IgD-negative memory B cell (primary cell): ENCODE measurements around the gene VENTX. TPM values are rescaled to one million over a fixed set of nuclear protein-coding genes. Genes with fewer than 3 reads are reported as not detected.

Source experiments
- H3K27ac Mint-ChIP-seq, 3 donors: one replicate each; pipeline ENCODE4 v1.8.0; 2020 to 2022; ENCODE audit warnings: mild to moderate bottlenecking in 3 of 3, mixed read lengths in 3 of 3, moderate library complexity in 1 of 3
- H3K27me3 Mint-ChIP-seq: one replicate; pipeline ENCODE4 v1.8.0; 2021; ENCODE audit warnings: mixed read lengths
- H3K36me3 Mint-ChIP-seq: one replicate; pipeline ENCODE4 v1.8.0; 2020; ENCODE audit warnings: mild to moderate bottlenecking, mixed read lengths
- H3K4me1 Mint-ChIP-seq, 3 donors: one replicate each; pipeline ENCODE4 v1.8.0; 2020 to 2022; ENCODE audit warnings: mixed read lengths in 3 of 3, mild to moderate bottlenecking in 1 of 3
- H3K4me3 Mint-ChIP-seq, 4 donors: one replicate each; pipeline ENCODE4 v1.8.0; 2020 to 2022; ENCODE audit warnings: mild to moderate bottlenecking in 4 of 4, mixed read lengths in 4 of 4, moderate library complexity in 3 of 4
- H3K9me3 Mint-ChIP-seq, 3 donors: one replicate each; pipeline ENCODE4 v1.8.0; 2020 to 2021; ENCODE audit warnings: mixed read lengths in 3 of 3, mild to moderate bottlenecking in 1 of 3
- polyA plus RNA-seq: library from polyadenylated mRNA; unstranded; fragments of 300-500 nt; fragmentation: Illumina TruSeq; gene quantifications from one replicate; pipeline ENCODE4 v1.2.3, GENCODE V29; 2021

Gene VENTX
- polyA plus RNA-seq, 1 donor from 2014 or later = not detected

GRCh38 chr10:133246236-133246626 is 8.6 kb downstream of the VENTX start:
- peaks cover 10% of the 10 kb centered on the region for H3K27me3 Mint-ChIP-seq
- H3K4me1 Mint-ChIP-seq = peaks cover 6 to 10% (median 8%) of the 10 kb centered on the region in 3 donors
- no peak overlapping the region for H3K27ac Mint-ChIP-seq
- no peak overlapping the region for H3K4me3 Mint-ChIP-seq
- H3K36me3 Mint-ChIP-seq = no peaks in the 10 kb centered on the region
- H3K9me3 Mint-ChIP-seq = no peaks in the 10 kb centered on the region

GRCh38 chr10:133247681-133248333 is 10.2 kb downstream of the VENTX start:
- Mint-ChIP-seq H3K4me1 (peaks cover 0 to 3% (median 3%) of the 10 kb centered on the region in 3 donors), H3K9me3 (no peaks in the 10 kb centered on the region), H3K27me3 (peaks cover 10% of the 10 kb centered on the region), H3K27ac (no peak overlapping the region), H3K4me3 (no peak overlapping the region), H3K36me3 (no peaks in the 10 kb centered on the region)

- Mint-ChIP-seq H3K4me1 (peaks cover 0 to 3% (median 0%) of the 10 kb centered on the region in 3 donors), H3K9me3 (no peaks in the 10 kb centered on the region), H3K27ac (no peak overlapping the region), H3K4me3 (no peak overlapping the region), H3K36me3 (no peaks in the 10 kb centered on the region), H3K27me3 (peaks cover 10% of the 10 kb centered on the region)
These were observed 10.7 kb downstream of the VENTX start for GRCh38 chr10:133248334-133248715.

- H3K4me3 Mint-ChIP-seq = no peak overlapping the region
- no peak overlapping the region for H3K27ac Mint-ChIP-seq
- no peaks in the 10 kb centered on the region for H3K36me3 Mint-ChIP-seq
- H3K4me1 Mint-ChIP-seq = peaks cover 0 to 3% (median 0%) of the 10 kb centered on the region in 3 donors
- peaks cover 10% of the 10 kb centered on the region for H3K27me3 Mint-ChIP-seq
- no peaks in the 10 kb centered on the region for H3K9me3 Mint-ChIP-seq
These were observed 11.6 kb downstream of the VENTX start for GRCh38 chr10:133249094-133249780.

GRCh38 chr10:133249975-133250754 is 12.5 kb downstream of the VENTX start:
- Mint-ChIP-seq H3K9me3 (no peaks in the 10 kb centered on the region), H3K4me1 (peaks cover 0 to 3% (median 0%) of the 10 kb centered on the region in 3 donors), H3K36me3 (no peaks in the 10 kb centered on the region), H3K27ac (peak overlapping the region in 1 of 3 donors; percentile 21), H3K27me3 (peaks cover 9% of the 10 kb centered on the region), H3K4me3 (peak overlapping the region in 1 of 4 donors; percentile 77)

- Mint-ChIP-seq H3K4me1 (peaks cover 0 to 3% (median 0%) of the 10 kb centered on the region in 3 donors), H3K9me3 (no peaks in the 10 kb centered on the region), H3K4me3 (no peak overlapping the region), H3K27ac (no peak overlapping the region), H3K36me3 (no peaks in the 10 kb centered on the region), H3K27me3 (peaks cover 4% of the 10 kb centered on the region)
These were observed 13.9 kb downstream of the VENTX start for GRCh38 chr10:133251388-133252222.

DNA sequence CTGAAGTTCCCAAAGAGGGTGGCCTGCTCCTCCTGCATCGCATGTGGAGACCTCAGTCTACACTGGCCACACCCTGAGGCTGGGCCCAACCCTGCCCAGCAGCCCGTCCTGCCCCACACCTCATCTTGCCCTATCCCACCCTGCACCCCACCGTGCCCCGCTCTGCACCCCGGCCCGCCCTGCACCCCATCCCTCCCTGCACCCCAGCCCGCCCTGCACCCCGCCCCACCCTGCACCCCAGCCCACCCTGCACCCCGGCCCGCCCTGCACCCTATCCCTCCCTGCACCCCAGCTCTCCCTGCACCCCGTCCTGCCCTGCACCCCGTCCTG is 14.5 kb downstream of the VENTX start:
- Mint-ChIP-seq H3K27me3 (peaks cover 4% of the 10 kb centered on the region), H3K4me1 (peaks cover 0 to 3% (median under 1%) of the 10 kb centered on the region in 3 donors), H3K27ac (no peak overlapping the region), H3K36me3 (no peaks in the 10 kb centered on the region), H3K9me3 (no peaks in the 10 kb centered on the region), H3K4me3 (no peak overlapping the region)

- H3K4me1 Mint-ChIP-seq = peaks cover 4 to 9% (median 4%) of the 10 kb centered on the region in 3 donors
- no peaks in the 10 kb centered on the region for H3K36me3 Mint-ChIP-seq
- no peak overlapping the region for H3K4me3 Mint-ChIP-seq
- no peaks in the 10 kb centered on the region for H3K9me3 Mint-ChIP-seq
- peaks cover 4% of the 10 kb centered on the region for H3K27me3 Mint-ChIP-seq
- peak overlapping the region in 1 of 3 donors; percentile 83 for H3K27ac Mint-ChIP-seq
These were observed 15.8 kb downstream of the VENTX start for GRCh38 chr10:133253361-133253955.

DNA sequence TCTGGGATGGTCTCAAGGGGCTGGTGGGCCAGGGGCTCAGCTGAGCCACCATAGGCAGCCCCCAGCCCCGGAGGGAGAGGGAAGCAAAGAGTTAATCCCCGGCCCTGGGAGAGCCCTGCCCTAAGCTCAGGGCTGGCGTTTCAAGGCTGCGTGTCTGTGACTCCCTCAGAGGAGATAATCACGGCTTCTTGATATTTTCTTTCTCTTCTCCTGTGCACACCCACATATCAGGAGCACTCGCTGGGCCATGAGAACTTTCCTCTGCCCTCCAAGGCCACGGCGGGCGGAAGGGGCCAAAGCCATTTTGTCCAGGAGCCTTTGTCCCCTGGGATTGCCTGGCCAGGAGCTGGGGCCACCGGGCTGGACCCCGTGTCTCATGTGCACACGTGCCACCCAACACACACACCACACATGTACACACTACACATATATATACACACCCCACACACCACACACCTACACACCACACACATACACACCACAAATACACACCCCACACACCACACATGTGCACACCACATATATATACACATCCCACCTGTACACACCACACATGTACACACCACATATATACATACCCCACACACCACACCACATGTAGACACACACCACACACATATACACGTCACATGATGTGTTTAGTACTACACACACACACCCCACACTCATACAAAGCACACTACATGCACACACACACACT is 16.9 kb downstream of the VENTX start:
- peak overlapping the region in 1 of 3 donors; percentile 15 for H3K27ac Mint-ChIP-seq
- H3K27me3 Mint-ChIP-seq = peaks cover 3% of the 10 kb centered on the region
- H3K4me3 Mint-ChIP-seq = no peak overlapping the region
- H3K9me3 Mint-ChIP-seq = no peaks in the 10 kb centered on the region
- H3K4me1 Mint-ChIP-seq = peaks cover 9 to 15% (median 11%) of the 10 kb centered on the region in 3 donors
- H3K36me3 Mint-ChIP-seq = no peaks in the 10 kb centered on the region

GRCh38 chr10:133255323-133255722 is 17.7 kb downstream of the VENTX start:
- H3K9me3 Mint-ChIP-seq = no peaks in the 10 kb centered on the region
- no peaks in the 10 kb centered on the region for H3K27me3 Mint-ChIP-seq
- no peaks in the 10 kb centered on the region for H3K36me3 Mint-ChIP-seq
- H3K4me3 Mint-ChIP-seq = no peak overlapping the region
- peaks cover 9 to 20% (median 12%) of the 10 kb centered on the region in 3 donors for H3K4me1 Mint-ChIP-seq
- peak overlapping the region in 1 of 3 donors; percentile 15 for H3K27ac Mint-ChIP-seq

- Mint-ChIP-seq H3K36me3 (no peaks in the 10 kb centered on the region), H3K4me3 (peak overlapping the region; percentile 58 to 88 (median 72)), H3K27me3 (no peaks in the 10 kb centered on the region), H3K4me1 (peaks cover 12 to 26% (median 13%) of the 10 kb centered on the region in 3 donors), H3K27ac (peak overlapping the region; percentile 71 to 87 (median 71)), H3K9me3 (no peaks in the 10 kb centered on the region)
These were observed 19.9 kb downstream of the VENTX start for GRCh38 chr10:133257489-133258065.

DNA sequence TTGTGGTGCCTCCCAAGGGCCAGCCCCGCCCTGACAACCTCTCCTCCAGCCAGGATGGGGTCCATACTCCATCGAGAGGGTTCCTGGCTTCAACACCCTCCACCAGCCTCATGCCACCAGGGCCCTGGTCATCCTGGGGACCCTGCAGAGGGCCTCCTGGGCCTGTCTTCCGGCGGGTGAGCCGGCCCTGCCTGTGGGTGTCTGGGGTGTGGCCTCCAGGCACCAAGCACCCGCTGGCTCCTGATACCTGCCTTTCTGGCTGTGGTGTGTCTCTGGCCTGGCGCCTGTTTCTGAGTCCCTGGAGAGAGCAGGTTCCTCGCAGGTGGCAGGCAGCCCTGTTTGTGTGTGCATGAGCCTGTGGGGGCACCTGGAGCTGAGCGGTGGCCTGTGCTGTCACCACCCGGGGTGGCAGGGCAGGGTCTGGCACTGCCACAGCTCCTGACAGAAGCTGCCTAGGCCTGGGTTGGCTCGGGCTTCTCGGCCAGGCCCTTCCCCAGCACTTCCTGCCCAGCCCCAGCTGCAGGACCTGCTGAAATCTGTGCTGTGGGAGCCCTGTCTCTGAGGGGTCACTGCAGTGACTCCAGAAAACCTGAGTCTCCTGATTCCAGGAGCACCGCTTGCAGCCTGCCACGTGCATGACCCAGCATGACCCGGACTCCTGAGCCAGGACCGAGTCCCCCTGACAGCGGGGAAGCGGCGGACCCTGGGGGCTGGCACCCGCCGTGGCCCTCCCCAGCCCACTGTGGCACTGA is 20.6 kb downstream of the VENTX start:
- Mint-ChIP-seq H3K9me3 (no peaks in the 10 kb centered on the region), H3K27ac (peak overlapping the region; percentile 53 to 87 (median 71)), H3K4me1 (peaks cover 12 to 28% (median 13%) of the 10 kb centered on the region in 3 donors), H3K36me3 (no peaks in the 10 kb centered on the region), H3K4me3 (peak overlapping the region; percentile 48 to 70 (median 59)), H3K27me3 (no peaks in the 10 kb centered on the region)
